ENCODE data around the gene COL16A1. TPM values are rescaled to one million over a fixed set of nuclear protein-coding genes. Genes with fewer than 3 reads are reported as not detected.

The COL16A1 gene
- total RNA-seq, 3 donors from 2014 or later: 11.2 to 62.9 (median 19.3) TPM

DNA sequence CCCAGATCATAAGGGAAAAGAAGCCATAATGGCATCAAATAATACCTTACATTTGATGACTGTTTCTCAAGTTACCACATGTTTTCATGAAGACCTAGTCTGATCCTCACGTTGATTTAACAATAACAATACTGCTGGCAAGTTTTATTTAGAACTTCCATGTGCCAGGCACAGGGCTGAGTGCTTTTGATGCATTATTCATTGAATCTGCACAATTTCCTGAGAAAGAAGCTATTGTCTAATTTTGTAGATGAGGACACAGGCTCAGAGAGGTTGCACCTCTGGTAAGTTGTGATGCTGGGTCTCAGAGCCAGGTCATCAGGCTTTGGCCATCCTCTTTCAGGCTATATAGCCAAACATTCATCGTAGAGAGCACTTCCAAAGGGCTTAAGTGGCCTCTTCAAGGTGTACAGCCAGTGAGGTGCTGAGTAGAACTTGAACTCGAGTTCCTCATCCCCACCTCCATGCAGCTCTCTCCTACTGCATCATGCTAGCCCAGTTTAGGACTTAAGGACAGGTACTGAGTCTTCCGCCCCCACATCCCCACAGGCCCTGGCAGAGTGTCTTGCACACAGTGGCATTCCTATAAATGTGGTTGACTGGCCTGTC is 50.8 kb downstream of the COL16A1 start:
- intact Hi-C loops (cut with DNase I, micrococcal nuclease): no loop called here
- ATAC-seq (no peak), DNase-seq (no peak)
- TF ChIP-seq, protein P1, sequence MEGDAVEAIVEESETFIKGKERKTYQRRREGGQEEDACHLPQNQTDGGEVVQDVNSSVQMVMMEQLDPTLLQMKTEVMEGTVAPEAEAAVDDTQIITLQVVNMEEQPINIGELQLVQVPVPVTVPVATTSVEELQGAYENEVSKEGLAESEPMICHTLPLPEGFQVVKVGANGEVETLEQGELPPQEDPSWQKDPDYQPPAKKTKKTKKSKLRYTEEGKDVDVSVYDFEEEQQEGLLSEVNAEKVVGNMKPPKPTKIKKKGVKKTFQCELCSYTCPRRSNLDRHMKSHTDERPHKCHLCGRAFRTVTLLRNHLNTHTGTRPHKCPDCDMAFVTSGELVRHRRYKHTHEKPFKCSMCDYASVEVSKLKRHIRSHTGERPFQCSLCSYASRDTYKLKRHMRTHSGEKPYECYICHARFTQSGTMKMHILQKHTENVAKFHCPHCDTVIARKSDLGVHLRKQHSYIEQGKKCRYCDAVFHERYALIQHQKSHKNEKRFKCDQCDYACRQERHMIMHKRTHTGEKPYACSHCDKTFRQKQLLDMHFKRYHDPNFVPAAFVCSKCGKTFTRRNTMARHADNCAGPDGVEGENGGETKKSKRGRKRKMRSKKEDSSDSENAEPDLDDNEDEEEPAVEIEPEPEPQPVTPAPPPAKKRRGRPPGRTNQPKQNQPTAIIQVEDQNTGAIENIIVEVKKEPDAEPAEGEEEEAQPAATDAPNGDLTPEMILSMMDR (IDR thresholded peaks at IDR 0.05): no peak
- H3K4me1 ChIP-seq (ENCODE audit: low read depth): no peaks in the 10 kb centered on the region
- no peaks in the 10 kb centered on the region for H3K36me3 ChIP-seq (ENCODE audit: low read depth)
- no peak overlapping the region for H3K4me3 ChIP-seq
- H3K9me3 ChIP-seq: no peaks in the 10 kb centered on the region

DNA sequence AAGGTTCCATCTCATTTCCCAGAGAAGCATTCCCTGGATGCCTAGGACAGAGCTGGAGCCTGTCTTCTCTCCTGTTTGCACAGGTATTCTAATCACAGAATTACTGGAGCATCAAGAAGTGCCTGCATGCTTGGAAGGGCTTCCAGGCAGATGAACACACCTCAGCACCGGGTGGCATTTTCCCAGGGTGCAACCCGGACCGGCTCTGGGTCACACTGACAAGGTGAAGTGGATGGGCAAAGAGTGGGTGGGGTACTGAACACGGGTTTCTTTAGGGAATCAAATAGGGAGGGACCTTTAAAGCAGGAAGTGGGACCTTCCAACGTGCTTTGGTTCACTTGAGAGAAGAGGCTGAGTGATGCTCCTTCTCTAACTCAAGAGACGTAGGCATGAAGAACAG is 52.1 kb downstream of the COL16A1 start:
- H3K36me3 ChIP-seq (ENCODE audit: low read depth): no peaks in the 10 kb centered on the region
- no peak overlapping the region for H3K4me3 ChIP-seq
- intact Hi-C loops (cut with DNase I, micrococcal nuclease): no loop called here
- no peaks in the 10 kb centered on the region for H3K4me1 ChIP-seq (ENCODE audit: low read depth)
- DNase-seq (no peak), ATAC-seq (no peak)
- H3K9me3 ChIP-seq: no peaks in the 10 kb centered on the region
- TF ChIP-seq, protein P1 (IDR thresholded peaks at IDR 0.05): no peak

DNA sequence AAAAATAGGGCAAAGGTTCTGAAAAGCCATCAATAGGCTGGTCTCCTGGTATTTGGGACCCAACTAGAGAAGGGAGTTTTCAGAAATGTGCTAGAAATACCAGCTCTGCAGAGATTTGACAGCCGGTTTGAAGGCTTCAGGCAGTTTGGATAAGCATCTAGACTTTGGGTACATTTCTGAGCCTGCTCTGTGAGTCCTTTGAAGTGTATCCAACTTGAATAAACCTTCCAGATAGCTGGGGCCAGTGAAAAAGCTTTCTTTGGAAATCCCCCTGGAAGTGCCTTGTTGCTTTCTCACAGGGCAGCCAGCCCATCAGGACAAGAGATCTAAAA is 52.8 kb downstream of the COL16A1 start:
- no peak for DNase-seq
- intact Hi-C loops (cut with DNase I, micrococcal nuclease): no loop called here
- Histone ChIP-seq H3K36me3 (ENCODE audit: low read depth) (no peaks in the 10 kb centered on the region), H3K4me3 (no peak overlapping the region), H3K4me1 (ENCODE audit: low read depth) (no peaks in the 10 kb centered on the region), H3K9me3 (no peaks in the 10 kb centered on the region)
- no peak for ATAC-seq
- TF ChIP-seq, protein P1 (IDR thresholded peaks at IDR 0.05): no peak

DNA sequence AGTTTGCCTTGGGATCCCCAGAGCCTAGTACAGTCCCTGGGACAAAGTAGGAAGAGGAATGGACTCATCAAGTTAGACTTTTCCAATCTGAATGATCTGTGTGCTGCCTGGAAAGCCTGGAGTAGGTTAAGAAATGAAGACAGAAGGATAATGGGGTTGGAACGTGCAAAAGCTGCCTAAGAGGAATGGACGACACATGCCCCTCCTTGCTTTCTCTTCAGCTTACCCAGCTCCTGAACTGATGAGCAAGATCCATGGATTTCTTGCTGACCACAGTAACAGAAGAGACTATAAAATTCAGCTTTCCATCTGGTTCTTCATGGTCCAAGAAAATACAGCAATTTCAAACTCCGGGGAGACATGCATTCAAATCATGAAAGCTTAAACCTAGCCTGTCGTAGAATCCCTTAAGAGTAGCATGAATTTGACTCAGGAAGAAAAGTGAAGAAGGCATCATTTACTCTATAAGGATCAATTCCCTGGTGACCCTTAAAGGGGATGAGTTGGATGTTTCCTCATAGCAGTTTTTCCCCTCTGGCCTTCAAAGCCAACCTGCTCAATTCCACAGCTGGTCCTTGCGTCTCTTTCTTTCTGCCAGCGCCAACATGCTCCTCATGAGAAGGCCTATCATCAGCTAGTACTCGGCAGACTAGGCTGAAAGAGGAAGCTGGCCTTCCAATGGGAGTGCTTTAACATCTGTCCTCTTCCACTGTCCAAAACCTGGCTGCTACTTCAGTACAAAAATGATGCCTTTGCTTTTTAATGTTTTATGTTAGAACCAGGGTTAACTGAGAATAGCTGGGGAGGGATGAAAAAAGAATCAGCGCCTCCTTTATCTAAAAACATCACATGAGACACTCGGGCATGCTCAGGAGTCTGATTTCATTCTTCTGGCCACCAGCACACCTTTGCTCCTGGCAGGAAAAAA is 53.4 kb downstream of the COL16A1 start:
- intact Hi-C loops (cut with DNase I, micrococcal nuclease): no loop called here
- Histone ChIP-seq H3K4me1 (ENCODE audit: low read depth) (peaks cover under 1% of the 10 kb centered on the region), H3K36me3 (ENCODE audit: low read depth) (no peaks in the 10 kb centered on the region), H3K9me3 (no peaks in the 10 kb centered on the region), H3K4me3 (no peak overlapping the region)
- TF ChIP-seq, protein P1 (IDR thresholded peaks at IDR 0.05): no peak
- ATAC-seq: no peak
- DNase-seq: no peak

DNA sequence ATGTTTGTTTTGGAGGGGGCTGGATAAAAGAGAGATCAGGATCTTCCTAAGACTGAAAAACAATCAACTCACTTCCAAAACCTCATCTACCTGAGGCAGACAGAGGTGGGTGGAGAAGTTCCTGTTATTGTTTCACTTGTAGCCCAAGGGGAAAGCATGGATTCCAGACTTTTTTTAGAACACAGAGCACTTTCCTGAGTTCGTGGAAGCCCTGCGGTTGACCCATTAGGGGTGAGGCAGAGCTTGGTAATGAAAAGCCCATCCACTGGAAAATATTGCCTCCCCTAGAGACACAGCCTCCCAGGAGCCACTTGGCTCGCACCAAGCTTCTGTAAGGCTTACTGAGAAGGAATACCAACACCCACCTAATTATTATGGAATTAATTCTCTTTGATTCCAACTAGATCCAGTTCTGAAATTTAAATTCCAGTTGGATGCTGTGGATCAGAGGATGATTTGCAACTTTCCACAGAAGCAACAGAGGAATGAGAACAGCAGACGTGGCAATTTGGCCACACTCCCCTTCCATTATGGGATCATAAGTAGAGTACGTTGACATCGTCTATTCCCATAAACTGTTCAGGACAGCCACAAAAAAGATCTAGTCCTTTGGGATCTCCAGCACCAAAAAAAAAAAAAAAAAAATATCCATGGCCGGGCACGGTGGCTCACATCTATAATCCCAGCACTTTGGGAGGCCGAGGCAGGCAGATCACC is 55.0 kb downstream of the COL16A1 start:
- peaks cover 4% of the 10 kb centered on the region for H3K4me1 ChIP-seq (ENCODE audit: low read depth)
- DNase-seq (no peak), ATAC-seq (no peak)
- H3K9me3 ChIP-seq: no peaks in the 10 kb centered on the region
- no peak overlapping the region for H3K4me3 ChIP-seq
- intact Hi-C loops (cut with DNase I, micrococcal nuclease): no loop called here
- TF ChIP-seq, protein P1 (IDR thresholded peaks at IDR 0.05): no peak
- no peaks in the 10 kb centered on the region for H3K36me3 ChIP-seq (ENCODE audit: low read depth)
